Endodermal cell (in vitro differentiated cells): Measurements from ENCODE around the gene SHCBP1. TPM values are rescaled to one million over a fixed set of nuclear protein-coding genes. Genes with fewer than 3 reads are reported as not detected.

Experiments used
- DNase-seq: peaks from one replicate; pipeline ENCODE4 v3.0.0-alpha.2; 2017
- H3K27ac ChIP-seq: 2 replicates; pipeline ENCODE4 v1.5.1; 2013; ENCODE audit warnings: mild to moderate bottlenecking, low read depth, low read length, moderate library complexity
- H3K27me3 ChIP-seq: 2 replicates; pipeline ENCODE4 v1.6.1; 2013; ENCODE audit warnings: mild to moderate bottlenecking, low read length, moderate library complexity; ENCODE audit not compliant: insufficient read depth, control insufficient read depth, poor library complexity, severe bottlenecking
- H3K36me3 ChIP-seq: 2 replicates; pipeline ENCODE4 v1.7.0; 2013; ENCODE audit warnings: mild to moderate bottlenecking, low read length, moderate library complexity; ENCODE audit not compliant: control insufficient read depth, insufficient read depth
- H3K4me1 ChIP-seq: one replicate; pipeline ENCODE4 v1.7.0; 2013; ENCODE audit warnings: low read length; ENCODE audit not compliant: control insufficient read depth, insufficient read depth
- H3K4me3 ChIP-seq: 2 replicates; pipeline ENCODE4 v1.5.1; 2013; ENCODE audit warnings: mild to moderate bottlenecking, low read length, moderate library complexity
- H3K9ac ChIP-seq: 2 replicates; pipeline ENCODE4 v1.6.1; 2013; ENCODE audit warnings: mild to moderate bottlenecking, low read length, moderate library complexity; ENCODE audit not compliant: poor library complexity, severe bottlenecking; ENCODE audit errors: extremely low read depth
- H3K9me3 ChIP-seq: 2 replicates; pipeline ENCODE4 v1.6.1; 2013; ENCODE audit warnings: mild to moderate bottlenecking, low read length, moderate library complexity; ENCODE audit not compliant: control insufficient read depth
- H3K27ac Mint-ChIP-seq: 2 replicates; pipeline ENCODE4 v1.8.0; 2020; ENCODE audit warnings: mixed read lengths
- H3K27me3 Mint-ChIP-seq: 2 replicates; pipeline ENCODE4 v1.8.0; 2021; ENCODE audit warnings: mild to moderate bottlenecking, mixed read lengths; ENCODE audit not compliant: insufficient read depth
- H3K36me3 Mint-ChIP-seq: 2 replicates; pipeline ENCODE4 v1.8.0; 2020; ENCODE audit warnings: low read depth, mixed read lengths
- H3K4me1 Mint-ChIP-seq: 2 replicates; pipeline ENCODE4 v1.8.0; 2020; ENCODE audit warnings: mixed read lengths
- H3K4me3 Mint-ChIP-seq: 2 replicates; pipeline ENCODE4 v1.8.0; 2020; ENCODE audit warnings: mild to moderate bottlenecking, moderate library complexity, mixed read lengths
- H3K9me3 Mint-ChIP-seq: 2 replicates; pipeline ENCODE4 v1.8.0; 2020; ENCODE audit warnings: mild to moderate bottlenecking, mixed read lengths
- WGBS, 2 experiments: methylation state at CpG; one replicate each; pipeline versions ENCODE4 v1.1.5 to v1.1.7; 2013; ENCODE audit warnings: missing lambda C conversion rate in 2 of 2, mixed read lengths in 1 of 2; ENCODE audit not compliant: insufficient coverage in 1 of 2, insufficient read length in 1 of 2; 5-methylcytosine and 5-hydroxymethylcytosine counted together
- total RNA-seq, 2 donors: library from RNA; stranded (reverse); fragmentation: NEBNext Ultra II Directional in 1 of 2; extraction: Animal tissue kit (Norgen Biotek cat#: 25700) in 1 of 2; gene quantifications; 2 replicates in 1 of 2; 3 replicates in 1 of 2; pipeline ENCODE4 v1.2.1, GENCODE V29; 2021
- TF ChIP-seq, protein P1 (sequence below): fragments of 200-600 bp; sonication (generic); conservative IDR thresholded peaks from 2 replicates; pipeline ENCODE4 v1.5.0; 2021; ENCODE audit warnings: antibody characterized with exemption, mild to moderate bottlenecking

SHCBP1 gene
- total RNA-seq, 2 donors from 2014 or later, result 15.1 to 17.2 TPM

DNA sequence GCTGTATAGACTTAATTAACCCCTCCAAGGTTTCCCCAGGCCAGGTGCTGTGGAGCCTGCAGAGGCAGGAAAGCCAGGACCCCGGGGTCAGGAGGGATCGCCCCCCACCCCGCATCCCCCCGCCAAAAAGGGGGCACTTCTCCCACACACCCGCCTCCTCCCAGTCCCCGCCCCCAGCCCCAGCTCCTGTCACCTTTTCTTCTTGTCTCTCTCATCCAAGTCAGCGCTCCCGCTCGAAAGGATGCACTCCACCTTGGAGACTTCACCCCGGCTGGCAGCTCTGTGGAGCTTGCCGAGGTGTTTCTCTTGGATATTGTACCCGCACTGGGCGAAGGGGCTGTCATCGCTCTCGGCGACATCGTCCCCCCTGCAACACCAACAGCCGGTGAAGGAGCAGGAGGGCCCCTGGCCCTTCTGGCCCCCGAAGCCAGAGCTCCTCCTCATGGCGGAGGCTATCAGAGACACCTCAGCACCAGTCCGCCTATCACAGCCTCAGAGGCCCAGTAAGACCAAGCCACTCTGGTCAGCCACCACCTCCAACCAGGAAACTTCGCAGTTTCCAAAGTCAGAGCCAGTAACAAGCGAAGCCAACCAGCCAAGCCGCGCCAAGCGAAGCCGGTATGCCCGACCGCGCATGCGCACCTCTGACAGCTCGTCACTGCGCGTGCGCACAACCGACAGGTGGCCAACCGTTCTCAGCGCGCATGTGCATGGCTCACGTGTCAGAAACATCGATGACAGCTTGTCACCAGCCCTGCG lies 52.5 kb downstream of the SHCBP1 start:
- H3K27me3 Mint-ChIP-seq, result no peaks in the 10 kb centered on the region
- 93 to 96% methylated on average over 28 to 40 of the region's 42 CpGs for WGBS, 2 experiments

DNA sequence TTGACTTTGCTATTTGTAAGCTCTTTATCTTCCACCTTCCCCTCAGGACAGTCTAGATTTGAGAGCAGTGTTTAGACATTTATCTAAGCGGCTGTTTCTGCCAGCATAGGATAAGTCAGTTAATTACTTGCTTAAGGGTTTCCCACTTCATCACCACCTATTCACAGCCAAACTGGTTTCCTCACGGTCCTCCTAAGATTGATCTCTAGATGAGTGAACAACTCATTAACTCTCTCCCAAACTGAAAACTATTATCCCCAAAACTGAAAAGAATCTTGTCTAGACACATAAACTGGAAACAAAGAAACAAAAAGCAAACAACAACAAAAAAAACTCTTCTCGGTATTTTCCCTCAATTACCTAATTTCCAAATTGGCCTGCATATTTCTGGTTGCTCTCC lies 58.2 kb downstream of the SHCBP1 start:
- Histone ChIP-seq H3K27me3 (peaks cover 6% of the 10 kb centered on the region), H3K9me3 (no peaks in the 10 kb centered on the region), H3K36me3 (no peaks in the 10 kb centered on the region), H3K4me3 (no peak overlapping the region), H3K4me1 (no peaks in the 10 kb centered on the region), H3K27ac (no peak overlapping the region), H3K9ac (no peak overlapping the region)
- 73 to 81% methylated on average over 2 to 3 of the region's 3 CpGs for WGBS, 2 experiments
- Mint-ChIP-seq H3K9me3 (no peaks in the 10 kb centered on the region), H3K36me3 (no peaks in the 10 kb centered on the region), H3K4me3 (no peak overlapping the region), H3K4me1 (no peaks in the 10 kb centered on the region), H3K27me3 (no peaks in the 10 kb centered on the region), H3K27ac (no peak overlapping the region)
- DNase-seq, result no peak
- TF ChIP-seq, protein P1, sequence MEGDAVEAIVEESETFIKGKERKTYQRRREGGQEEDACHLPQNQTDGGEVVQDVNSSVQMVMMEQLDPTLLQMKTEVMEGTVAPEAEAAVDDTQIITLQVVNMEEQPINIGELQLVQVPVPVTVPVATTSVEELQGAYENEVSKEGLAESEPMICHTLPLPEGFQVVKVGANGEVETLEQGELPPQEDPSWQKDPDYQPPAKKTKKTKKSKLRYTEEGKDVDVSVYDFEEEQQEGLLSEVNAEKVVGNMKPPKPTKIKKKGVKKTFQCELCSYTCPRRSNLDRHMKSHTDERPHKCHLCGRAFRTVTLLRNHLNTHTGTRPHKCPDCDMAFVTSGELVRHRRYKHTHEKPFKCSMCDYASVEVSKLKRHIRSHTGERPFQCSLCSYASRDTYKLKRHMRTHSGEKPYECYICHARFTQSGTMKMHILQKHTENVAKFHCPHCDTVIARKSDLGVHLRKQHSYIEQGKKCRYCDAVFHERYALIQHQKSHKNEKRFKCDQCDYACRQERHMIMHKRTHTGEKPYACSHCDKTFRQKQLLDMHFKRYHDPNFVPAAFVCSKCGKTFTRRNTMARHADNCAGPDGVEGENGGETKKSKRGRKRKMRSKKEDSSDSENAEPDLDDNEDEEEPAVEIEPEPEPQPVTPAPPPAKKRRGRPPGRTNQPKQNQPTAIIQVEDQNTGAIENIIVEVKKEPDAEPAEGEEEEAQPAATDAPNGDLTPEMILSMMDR, result no peak

More for the DNA sequence above, 52.5 kb downstream of the SHCBP1 start:
- H3K4me1 ChIP-seq, result no peaks in the 10 kb centered on the region
- Mint-ChIP-seq H3K9me3 (peaks cover 3% of the 10 kb centered on the region), H3K36me3 (no peaks in the 10 kb centered on the region), H3K27ac (no peak overlapping the region), H3K4me3 (no peak overlapping the region), H3K4me1 (no peaks in the 10 kb centered on the region)
- no peaks in the 10 kb centered on the region for H3K36me3 ChIP-seq
- no peak overlapping the region for H3K9ac ChIP-seq
- TF ChIP-seq, protein P1, result no peak
- no peaks in the 10 kb centered on the region for H3K27me3 ChIP-seq
- no peaks in the 10 kb centered on the region for H3K9me3 ChIP-seq
- no peak overlapping the region for H3K27ac ChIP-seq
- no peak overlapping the region for H3K4me3 ChIP-seq
- DNase-seq, result no peak

DNA sequence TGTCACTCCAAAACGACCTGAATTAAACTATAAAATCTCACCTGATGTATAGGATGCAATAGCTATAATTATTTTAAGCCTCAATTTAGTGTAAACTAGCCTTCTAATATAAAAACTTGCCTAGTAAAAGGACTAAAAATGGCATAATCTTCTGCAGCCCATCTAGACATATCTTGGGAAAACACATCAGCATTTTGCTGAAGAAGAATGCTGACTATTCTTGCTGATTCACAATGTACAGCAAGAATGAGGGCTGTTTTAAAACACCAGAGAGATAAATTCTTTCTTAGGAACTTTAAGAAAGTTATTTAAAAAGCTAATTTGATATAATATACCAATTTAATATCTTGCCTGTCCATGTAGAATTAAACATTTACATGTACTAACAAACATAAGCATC lies 63.2 kb downstream of the SHCBP1 start:
- Histone ChIP-seq H3K4me3 (no peak overlapping the region), H3K36me3 (no peaks in the 10 kb centered on the region), H3K9me3 (no peaks in the 10 kb centered on the region), H3K27ac (no peak overlapping the region), H3K4me1 (no peaks in the 10 kb centered on the region), H3K27me3 (peaks cover 17% of the 10 kb centered on the region), H3K9ac (no peak overlapping the region)
- Mint-ChIP-seq H3K4me1 (no peaks in the 10 kb centered on the region), H3K4me3 (no peak overlapping the region), H3K36me3 (no peaks in the 10 kb centered on the region), H3K27ac (no peak overlapping the region), H3K9me3 (no peaks in the 10 kb centered on the region), H3K27me3 (peaks cover 22% of the 10 kb centered on the region)
- WGBS, 2 experiments, result 33% methylated on average over 1 of the region's 1 CpG; no CpG with 5 or more reads in 1 of the 2 experiments
- no peak for DNase-seq
- TF ChIP-seq, protein P1, result no peak
